ENCODE measurements around the gene TLL2.

- TF ChIP-seq CTCF (conservative IDR thresholded peaks at IDR 0.05; ENCODE audit: low read depth, low read length) (no peak), EZH2 (IDR thresholded peaks at IDR 0.05; ENCODE audit: low read length, unreplicated experiment) (no peak), EZH2phosphoT487 (IDR thresholded peaks at IDR 0.05; ENCODE audit: borderline replicate concordance, low read length) (no peak)
Observed at GRCh38 chr10:96410296-96410695, 103.4 kb downstream of the TLL2 start.
